ENCODE data around the gene RHEB. TPM values are rescaled to one million over a fixed set of nuclear protein-coding genes. Genes with fewer than 3 reads are reported as not detected.
A peak's percentile ranks its signal among the peaks of the same experiment; 100 is the strongest.
"Not testable (repeated sequence)": the region's sequence is repeated elsewhere in the genome, so short reads cannot be mapped to it uniquely, and the experiment has no call there.

The RHEB gene
- total RNA-seq (2014; rRNA removed; shearing (Covaris generic)): 144 and 209 TPM in 2 replicates

GRCh38 chr7:151519765-151520418 is at the start of gene RHEB:
TSS of gene RHEB (minus strand) at chr7:151519895. CDS start at chr7:151519511, 384 bp downstream.
- peak; percentile 98 for DNase-seq (ENCODE audit: low spot score)

GRCh38 chr7:151566897-151567320 is 47.2 kb upstream of the RHEB start:
- DNase-seq (ENCODE audit: low spot score): no peak

GRCh38 chr7:151565541-151565940 is 45.8 kb upstream of the RHEB start:
- no peak for DNase-seq (ENCODE audit: low spot score)

- no peak for DNase-seq (ENCODE audit: low spot score)
Observed at GRCh38 chr7:151560243-151560642, 40.5 kb upstream of the RHEB start.

GRCh38 chr7:151559557-151560183 is 40.0 kb upstream of the RHEB start:
- DNase-seq (ENCODE audit: low spot score): no peak

- no peak for DNase-seq (ENCODE audit: low spot score)
Observed at GRCh38 chr7:151558575-151558974, 38.9 kb upstream of the RHEB start.

GRCh38 chr7:151556592-151556991 is 36.9 kb upstream of the RHEB start:
- DNase-seq (ENCODE audit: low spot score): no peak

GRCh38 chr7:151553356-151553755 is 33.7 kb upstream of the RHEB start:
- no peak for DNase-seq (ENCODE audit: low spot score)

- peak; percentile 35 for DNase-seq (ENCODE audit: low spot score)
Observed at GRCh38 chr7:151552352-151553028, 32.8 kb upstream of the RHEB start.

GRCh38 chr7:151551820-151552219 is 32.1 kb upstream of the RHEB start:
- DNase-seq (ENCODE audit: low spot score): no peak

- DNase-seq (ENCODE audit: low spot score): peak; percentile 58
Observed at GRCh38 chr7:151550656-151551286, 31.1 kb upstream of the RHEB start.

GRCh38 chr7:151549644-151550043 is 29.9 kb upstream of the RHEB start:
- DNase-seq (ENCODE audit: low spot score): no peak

GRCh38 chr7:151549083-151549482 is 29.4 kb upstream of the RHEB start:
- no peak for DNase-seq (ENCODE audit: low spot score)

- DNase-seq (ENCODE audit: low spot score): no peak
Observed at GRCh38 chr7:151544183-151544582, 24.5 kb upstream of the RHEB start.

- DNase-seq (ENCODE audit: low spot score): no peak
Observed at GRCh38 chr7:151542606-151543130, 23.0 kb upstream of the RHEB start.

GRCh38 chr7:151541709-151542499 is 22.2 kb upstream of the RHEB start:
- no peak for DNase-seq (ENCODE audit: low spot score)

GRCh38 chr7:151540146-151540545 is 20.5 kb upstream of the RHEB start:
- no peak for DNase-seq (ENCODE audit: low spot score)

- no peak for DNase-seq (ENCODE audit: low spot score)
Observed at GRCh38 chr7:151539088-151539671, 19.5 kb upstream of the RHEB start.

- DNase-seq (ENCODE audit: low spot score): no peak
Observed at GRCh38 chr7:151537818-151538561, 18.3 kb upstream of the RHEB start.

- not testable (repeated sequence) for DNase-seq (ENCODE audit: low spot score)
Observed at GRCh38 chr7:151536178-151536577, 16.5 kb upstream of the RHEB start.
